Ishikawa (cell line): Measurements from ENCODE around the gene MPPE1.

Experiments
- CEBPB ChIP-seq: IDR thresholded peaks from 2 replicates; pipeline ENCODE4 v1.6.1; 2012
- EGR1 ChIP-seq: IDR thresholded peaks from 2 replicates; pipeline ENCODE4 v1.6.1; 2012
- FOXM1 ChIP-seq: IDR thresholded peaks from 2 replicates; pipeline ENCODE4 v1.6.1; 2012; ENCODE audit warnings: low read depth, borderline replicate concordance
- MAX ChIP-seq: IDR thresholded peaks from 2 replicates; pipeline ENCODE4 v1.6.1; 2012
- NFIC ChIP-seq: IDR thresholded peaks from 2 replicates; pipeline ENCODE4 v1.6.1; 2012
- RAD21 ChIP-seq: IDR thresholded peaks from 2 replicates; pipeline ENCODE4 v1.6.1; 2012; ENCODE audit warnings: low read depth
- REST ChIP-seq: IDR thresholded peaks from 2 replicates; pipeline ENCODE4 v1.6.1; 2012; ENCODE audit warnings: low read depth, mild to moderate bottlenecking
- TEAD4 ChIP-seq: IDR thresholded peaks from 2 replicates; pipeline ENCODE4 v1.6.1; 2012
- USF1 ChIP-seq: IDR thresholded peaks from 2 replicates; pipeline ENCODE4 v1.6.1; 2012
- YY1 ChIP-seq: IDR thresholded peaks from 2 replicates; pipeline ENCODE4 v1.6.1; 2012; ENCODE audit warnings: low read depth

GRCh38 chr18:11851146-11851805 lies 56.8 kb downstream of the MPPE1 start, which contains the start of gene CHMP1B:
- TF ChIP-seq CEBPB (peak; percentile 6; the same call in 1 of the 2 replicates), RAD21 (no peak), REST (no peak), NFIC (0 out of 2 replicates have a peak, but pooled peaks have one; percentile 22), TEAD4 (peak; percentile 46; the same call in 1 of the 2 replicates), USF1 (0 out of 2 replicates have a peak, but pooled peaks have one; percentile 2), MAX (peak; percentile 81), FOXM1 (no peak), EGR1 (no peak), YY1 (0 out of 2 replicates have a peak, but pooled peaks have one; percentile 36)
